Sigmoid colon (tissue), 7 donors: Measurements from ENCODE around the gene MYO5C. TPM values are rescaled to one million over a fixed set of nuclear protein-coding genes. Genes with fewer than 3 reads are reported as not detected.

Experiments used
- DNase-seq: peaks from one replicate; pipeline ENCODE4 v3.0.0-alpha.2; 2019
- H3K27ac ChIP-seq, 4 donors: fragments of 200-600 bp; sonication (generic); one replicate each; pipeline ENCODE4 v1.5.1; 2016 to 2019; ENCODE audit warnings: mild to moderate bottlenecking in 1 of 4
- H3K27me3 ChIP-seq, 3 donors: fragments of 200-600 bp; sonication (generic); one replicate each; pipeline ENCODE4 v1.5.1; 2019; ENCODE audit warnings: mild to moderate bottlenecking in 1 of 3
- H3K36me3 ChIP-seq, 4 donors: fragments of 200-600 bp; sonication (generic); one replicate each; pipeline ENCODE4 v1.5.1; 2016 to 2019
- H3K4me1 ChIP-seq, 4 donors: fragments of 200-600 bp; sonication (generic); one replicate each; pipeline ENCODE4 v1.5.1; 2017 to 2019
- H3K4me3 ChIP-seq, 4 donors: fragments of 200-600 bp; sonication (generic); one replicate each; pipeline ENCODE4 v1.5.1; 2017 to 2019; ENCODE audit warnings: mild to moderate bottlenecking in 2 of 4, moderate library complexity in 1 of 4
- H3K9me3 ChIP-seq, 4 donors: fragments of 200-600 bp in 3 of 4; sonication (generic) in 3 of 4; one replicate each; pipeline versions ENCODE4 v1.5.1 to v1.6.1; 2013 to 2019
- EP300 ChIP-seq, 4 donors: sonication (generic); formaldehyde crosslinking; IDR thresholded peaks; one replicate each; pipeline ENCODE4 v1.6.1; 2017; ENCODE audit warnings: antibody characterized with exemption in 4 of 4
- POLR2A ChIP-seq, 2 donors: fragments of 450-650 bp; IDR thresholded peaks; one replicate each; pipeline ENCODE4 v1.6.1; 2016; ENCODE audit warnings: antibody characterized with exemption in 2 of 2, mild to moderate bottlenecking in 2 of 2, moderate library complexity in 2 of 2
- POLR2AphosphoS5 ChIP-seq, 4 donors: sonication (generic); formaldehyde crosslinking; IDR thresholded peaks; one replicate each; pipeline ENCODE4 v1.6.1; 2017; ENCODE audit warnings: antibody characterized with exemption in 4 of 4
- WGBS, 2 donors: extraction: QIAGEN DNeasy Blood & Tissue Kit; methylation state at CpG; one replicate each; pipeline ENCODE4 v1.1.7; 2013; 5-methylcytosine and 5-hydroxymethylcytosine counted together
- intact Hi-C: fragments of 100-400 bp; cut with DNase I; formaldehyde crosslinking; loops from one replicate; pipeline ENCODE4 v1.15.1; 2023
- polyA plus RNA-seq, 3 donors: library from polyadenylated mRNA; stranded (reverse); fragments of 200-250 nt; gene quantifications; one replicate each; pipeline ENCODE4 v1.2.3, GENCODE V29; 2013
- total RNA-seq, 4 donors: library from RNA; depleted of rRNA; stranded (reverse); fragments of >200 nt; gene quantifications; one replicate each; pipeline ENCODE4 v1.1.0, GENCODE V29; 2016
- TF ChIP-seq, protein P1 (sequence below), 4 experiments: fragments of 450-650 bp in 3 of 4; fragments of 200-600 bp in 1 of 4; IDR thresholded peaks; one replicate each; pipeline ENCODE4 v1.5.1; 2016 to 2019; ENCODE audit warnings: antibody characterized with exemption in 4 of 4, mild to moderate bottlenecking in 3 of 4, moderate library complexity in 2 of 4
- donor health status: healthy with polysubstance abuse.
- donor health status: Bipolar disorder and iron deficiency.
- donor health status: healthy.

MYO5C gene
- total and polyA plus RNA-seq, 7 donors = 3.6 to 16.5 (median 11.9) TPM

DNA sequence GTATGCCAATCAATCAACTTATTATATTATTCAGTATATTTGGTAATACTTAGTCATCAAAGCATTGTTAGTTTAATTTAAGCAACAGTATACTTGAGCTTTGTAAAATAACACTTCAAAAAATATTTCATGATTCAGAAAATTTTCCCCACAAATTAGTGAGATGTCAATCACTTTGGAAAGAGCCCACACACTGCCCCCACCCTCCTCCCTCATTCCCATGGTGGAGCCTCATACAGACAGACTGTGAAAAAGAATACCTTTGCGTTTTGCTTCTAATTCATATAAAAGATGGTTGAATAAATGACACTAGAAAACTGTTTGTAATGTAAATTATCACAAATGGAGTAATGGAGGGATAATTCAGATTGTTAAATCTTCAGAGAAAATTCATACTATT, 43.3 kb upstream of the MYO5C start:
- Histone ChIP-seq H3K9me3 (no peaks in the 10 kb centered on the region), H3K4me3 (no peak overlapping the region), H3K27ac (no peak overlapping the region), H3K36me3 (peaks cover 0 to 36% (median 13%) of the 10 kb centered on the region in 4 donors), H3K27me3 (no peaks in the 10 kb centered on the region), H3K4me1 (peaks cover 0 to 10% (median 2%) of the 10 kb centered on the region in 4 donors)
- TF ChIP-seq POLR2A (IDR thresholded peaks at IDR 0.05) (no peak), EP300 (IDR thresholded peaks at IDR 0.05) (no peak), POLR2AphosphoS5 (IDR thresholded peaks at IDR 0.05) (no peak)
- TF ChIP-seq, protein P1, sequence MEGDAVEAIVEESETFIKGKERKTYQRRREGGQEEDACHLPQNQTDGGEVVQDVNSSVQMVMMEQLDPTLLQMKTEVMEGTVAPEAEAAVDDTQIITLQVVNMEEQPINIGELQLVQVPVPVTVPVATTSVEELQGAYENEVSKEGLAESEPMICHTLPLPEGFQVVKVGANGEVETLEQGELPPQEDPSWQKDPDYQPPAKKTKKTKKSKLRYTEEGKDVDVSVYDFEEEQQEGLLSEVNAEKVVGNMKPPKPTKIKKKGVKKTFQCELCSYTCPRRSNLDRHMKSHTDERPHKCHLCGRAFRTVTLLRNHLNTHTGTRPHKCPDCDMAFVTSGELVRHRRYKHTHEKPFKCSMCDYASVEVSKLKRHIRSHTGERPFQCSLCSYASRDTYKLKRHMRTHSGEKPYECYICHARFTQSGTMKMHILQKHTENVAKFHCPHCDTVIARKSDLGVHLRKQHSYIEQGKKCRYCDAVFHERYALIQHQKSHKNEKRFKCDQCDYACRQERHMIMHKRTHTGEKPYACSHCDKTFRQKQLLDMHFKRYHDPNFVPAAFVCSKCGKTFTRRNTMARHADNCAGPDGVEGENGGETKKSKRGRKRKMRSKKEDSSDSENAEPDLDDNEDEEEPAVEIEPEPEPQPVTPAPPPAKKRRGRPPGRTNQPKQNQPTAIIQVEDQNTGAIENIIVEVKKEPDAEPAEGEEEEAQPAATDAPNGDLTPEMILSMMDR (IDR thresholded peaks at IDR 0.05) = no peak
- DNase-seq = no peak
- 97 to 99% methylated on average over 1 of the region's 1 CpG for WGBS, 2 donors
- intact Hi-C loops = no loop called here

DNA sequence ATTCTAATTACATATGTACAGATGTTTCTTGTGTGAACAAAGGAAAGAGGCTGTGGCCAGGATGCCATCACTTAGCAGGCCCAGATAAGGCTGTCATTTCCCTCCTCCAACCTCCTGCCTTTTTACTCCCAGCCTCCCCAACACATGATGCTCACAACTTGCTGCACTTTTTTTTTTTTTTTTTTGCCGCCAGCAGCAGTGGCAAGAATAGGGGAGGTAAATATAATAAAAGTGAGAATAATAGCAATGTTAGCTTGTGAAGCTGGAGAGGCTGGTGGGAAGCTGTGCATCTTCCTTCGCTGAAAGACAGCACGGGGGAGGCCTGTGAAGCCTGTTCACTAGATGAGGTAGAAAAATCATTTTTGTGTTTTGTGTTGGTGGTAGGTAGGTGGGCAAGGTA, 42.5 kb upstream of the MYO5C start:
- H3K4me1 ChIP-seq = peaks cover 0 to 10% (median 2%) of the 10 kb centered on the region in 4 donors
- no peak overlapping the region for H3K27ac ChIP-seq
- H3K4me3 ChIP-seq = no peak overlapping the region
- H3K36me3 ChIP-seq = peaks cover 0 to 36% (median 13%) of the 10 kb centered on the region in 4 donors
- 88 to 90% methylated on average over 3 of the region's 3 CpGs for WGBS, 2 donors
- intact Hi-C loops = no loop called here
- no peaks in the 10 kb centered on the region for H3K27me3 ChIP-seq
- no peak for DNase-seq
- H3K9me3 ChIP-seq = no peaks in the 10 kb centered on the region
- no peak for TF ChIP-seq EP300 (IDR thresholded peaks at IDR 0.05)

DNA sequence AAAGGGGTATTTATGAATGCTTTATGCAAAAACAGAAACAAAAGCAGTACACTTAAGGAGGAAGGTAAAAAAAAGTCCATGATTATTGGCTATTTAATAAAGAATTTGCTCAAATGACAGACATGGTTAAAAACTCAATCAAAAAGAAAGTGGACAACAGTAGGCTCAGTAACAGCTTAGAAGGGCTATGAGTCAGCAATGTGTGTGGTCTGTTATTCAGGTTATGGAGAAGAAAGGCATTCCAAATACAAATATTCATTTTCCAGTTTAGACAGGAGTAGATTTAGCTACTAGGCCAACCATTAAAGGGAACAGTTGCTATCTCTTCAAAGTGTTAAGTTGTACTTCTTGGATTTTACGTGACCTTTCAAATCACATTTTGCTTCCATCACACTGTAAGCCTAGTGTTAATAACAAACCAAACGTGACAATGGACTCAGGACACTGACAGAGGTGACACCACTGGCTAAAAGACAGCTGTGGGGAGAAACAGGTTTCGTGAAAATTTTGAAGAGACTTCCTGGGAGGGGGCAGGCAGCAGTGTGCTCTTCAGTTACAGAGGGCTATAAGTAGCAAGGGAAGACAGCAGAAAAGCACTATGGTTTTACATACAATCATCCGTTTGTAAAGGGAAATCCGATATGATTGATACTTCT, 41.7 kb upstream of the MYO5C start:
- intact Hi-C loops = no loop called here
- Histone ChIP-seq H3K4me1 (peaks cover 0 to 10% (median 2%) of the 10 kb centered on the region in 4 donors), H3K4me3 (no peak overlapping the region), H3K9me3 (no peaks in the 10 kb centered on the region), H3K27ac (no peak overlapping the region), H3K27me3 (no peaks in the 10 kb centered on the region), H3K36me3 (peaks cover 0 to 32% (median 13%) of the 10 kb centered on the region in 4 donors)
- WGBS, 2 donors = 84 to 91% methylated on average over 5 of the region's 5 CpGs
- no peak for DNase-seq
- TF ChIP-seq POLR2A (IDR thresholded peaks at IDR 0.05) (no peak), POLR2AphosphoS5 (IDR thresholded peaks at IDR 0.05) (no peak), EP300 (IDR thresholded peaks at IDR 0.05) (no peak)
- TF ChIP-seq, protein P1 (IDR thresholded peaks at IDR 0.05) = no peak

DNA sequence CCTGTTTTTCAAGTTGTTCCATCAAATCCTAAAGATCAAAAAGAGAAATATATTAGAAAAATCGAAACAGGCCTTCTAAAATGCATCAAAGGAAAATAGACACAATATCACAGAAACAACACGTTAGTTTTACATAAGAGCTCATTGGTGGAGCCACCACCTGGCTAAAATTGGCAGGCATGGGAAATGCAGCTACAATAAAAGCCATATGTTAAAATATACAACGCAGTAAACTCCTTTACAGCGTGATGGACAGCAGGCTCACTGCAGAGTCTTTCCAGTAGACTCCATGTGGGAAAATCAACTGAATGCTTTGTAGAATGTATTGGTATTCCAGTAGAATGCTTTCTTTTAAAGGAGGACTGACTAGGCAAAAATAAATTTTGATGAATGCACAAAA, 40.9 kb upstream of the MYO5C start:
- 15 to 60% methylated on average over 4 of the region's 4 CpGs for WGBS, 2 donors
- DNase-seq = no peak
- H3K9me3 ChIP-seq = no peaks in the 10 kb centered on the region
- no peak overlapping the region for H3K27ac ChIP-seq
- TF ChIP-seq EP300 (IDR thresholded peaks at IDR 0.05) (no peak), POLR2A (IDR thresholded peaks at IDR 0.05) (no peak), POLR2AphosphoS5 (IDR thresholded peaks at IDR 0.05) (no peak)
- TF ChIP-seq, protein P1 (IDR thresholded peaks at IDR 0.05) = no peak
- H3K36me3 ChIP-seq = peaks cover 0 to 27% (median 13%) of the 10 kb centered on the region in 4 donors
- peaks cover 0 to 10% (median 2%) of the 10 kb centered on the region in 4 donors for H3K4me1 ChIP-seq
- H3K4me3 ChIP-seq = no peak overlapping the region
- no peaks in the 10 kb centered on the region for H3K27me3 ChIP-seq
- intact Hi-C loops = no loop called here

DNA sequence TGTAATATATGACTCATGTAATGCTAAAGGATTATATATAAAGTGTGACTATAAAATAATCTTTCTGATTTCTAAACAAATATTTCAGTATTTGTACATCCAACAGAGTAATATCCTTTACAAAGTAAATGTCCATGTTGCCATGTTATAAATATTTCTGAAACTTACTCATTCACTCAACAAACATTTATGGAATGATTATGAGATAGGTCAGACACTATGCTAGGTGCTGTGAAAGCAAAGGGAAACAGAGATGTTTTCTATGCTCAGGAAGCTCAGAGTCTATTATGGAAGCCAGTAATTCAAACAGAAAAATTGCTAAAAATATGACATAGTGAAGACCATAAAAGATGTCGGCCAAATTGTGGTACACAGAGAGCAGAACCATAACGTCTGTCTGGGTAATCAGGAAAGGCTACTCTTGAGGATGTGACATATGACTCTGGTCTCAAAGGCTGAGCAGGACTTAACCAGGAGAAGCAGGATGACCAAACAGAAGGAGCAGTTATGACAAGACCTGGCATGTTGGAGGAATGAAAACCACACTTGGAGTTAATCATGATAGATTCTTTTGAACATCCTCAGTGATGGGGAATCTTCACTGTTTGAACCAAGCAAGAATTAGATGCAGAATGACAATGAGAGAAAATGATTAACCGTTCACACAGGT, 39.0 kb upstream of the MYO5C start:
- TF ChIP-seq, protein P1 (IDR thresholded peaks at IDR 0.05) = no peak
- no peak for TF ChIP-seq POLR2A (IDR thresholded peaks at IDR 0.05)
- TF ChIP-seq POLR2AphosphoS5 (IDR thresholded peaks at IDR 0.05) = no peak
- TF ChIP-seq EP300 (IDR thresholded peaks at IDR 0.05) = no peak
- no peaks in the 10 kb centered on the region for H3K9me3 ChIP-seq
- intact Hi-C loops = no loop called here
- no peak overlapping the region for H3K4me3 ChIP-seq
- 44 to 73% methylated on average over 3 of the region's 3 CpGs for WGBS, 2 donors
- H3K4me1 ChIP-seq = peaks cover 0 to 10% (median 2%) of the 10 kb centered on the region in 4 donors
- H3K36me3 ChIP-seq = peaks cover 0 to 29% (median 8%) of the 10 kb centered on the region in 4 donors
- no peak for DNase-seq
- H3K27me3 ChIP-seq = no peaks in the 10 kb centered on the region
- no peak overlapping the region for H3K27ac ChIP-seq
